ENCODE measurements around the gene MCRS1. TPM values are rescaled to one million over a fixed set of nuclear protein-coding genes. Genes with fewer than 3 reads are reported as not detected.

The MCRS1 gene
- total RNA-seq, 4 donors from 2014 or later: 20.0 to 81.2 (median 50.4) TPM

- Histone ChIP-seq H3K36me3 (no peaks in the 10 kb centered on the region), H3K27ac (peak overlapping the region; percentile 88 to 95), H3K4me1 (no peaks in the 10 kb centered on the region), H3K4me3 (peak overlapping the region; percentile 84 to 98), H3K27me3 (no peaks in the 10 kb centered on the region), H3K9me3 (no peaks in the 10 kb centered on the region)
- intact Hi-C loops (cut with DNase I; ENCODE audit: low total_unique reads): no loop called here
- no peak for DNase-seq
- TF ChIP-seq CTCF (IDR thresholded peaks at IDR 0.05): no peak
Observed at GRCh38 chr12:49567302-49567610, 686 bp downstream of the MCRS1 start.

GRCh38 chr12:49566361-49566760, 1.6 kb downstream of the MCRS1 start:
- no peaks in the 10 kb centered on the region for H3K27me3 ChIP-seq

GRCh38 chr12:49565406-49566265, 2.3 kb downstream of the MCRS1 start:
- no peak for DNase-seq
- TF ChIP-seq CTCF (IDR thresholded peaks at IDR 0.05) (no peak), POLR2A (IDR thresholded peaks at IDR 0.05) (no peak)
- Histone ChIP-seq H3K27ac (no peak overlapping the region), H3K27me3 (no peaks in the 10 kb centered on the region), H3K36me3 (no peaks in the 10 kb centered on the region), H3K4me3 (no peak overlapping the region), H3K4me1 (no peaks in the 10 kb centered on the region), H3K9me3 (no peaks in the 10 kb centered on the region)
- intact Hi-C loops (cut with DNase I; ENCODE audit: low total_unique reads): no loop called here

More at GRCh38 chr12:49566361-49566760, 1.6 kb downstream of the MCRS1 start:
- no peak for TF ChIP-seq POLR2A (IDR thresholded peaks at IDR 0.05)
- no peak for TF ChIP-seq CTCF (IDR thresholded peaks at IDR 0.05)
- no peaks in the 10 kb centered on the region for H3K36me3 ChIP-seq
- H3K4me3 ChIP-seq: no peak overlapping the region
- H3K9me3 ChIP-seq: no peaks in the 10 kb centered on the region
- intact Hi-C loops (cut with DNase I; ENCODE audit: low total_unique reads): no loop called here
- H3K27ac ChIP-seq: no peak overlapping the region
- DNase-seq: no peak
- H3K4me1 ChIP-seq: no peaks in the 10 kb centered on the region

- TF ChIP-seq POLR2A (IDR thresholded peaks at IDR 0.05) (no peak), CTCF (IDR thresholded peaks at IDR 0.05) (no peak)
- no peaks in the 10 kb centered on the region for H3K36me3 ChIP-seq
- DNase-seq: no peak
- H3K9me3 ChIP-seq: no peaks in the 10 kb centered on the region
- no peak overlapping the region for H3K27ac ChIP-seq
- H3K4me1 ChIP-seq: no peaks in the 10 kb centered on the region
- intact Hi-C loops (cut with DNase I; ENCODE audit: low total_unique reads): no loop called here
- H3K4me3 ChIP-seq: no peak overlapping the region
- no peaks in the 10 kb centered on the region for H3K27me3 ChIP-seq
Observed at GRCh38 chr12:49564686-49565405, 3.1 kb downstream of the MCRS1 start.
